Astrocyte of the cerebellum (primary cell): ENCODE results near the gene NPHP4.

Experiments
- DNase-seq: peaks from one replicate; pipeline ENCODE4 v3.0.0-alpha.2; 2011; ENCODE audit warnings: low read depth
- H3K4me3 ChIP-seq: 2 replicates; pipeline ENCODE4 v1.5.1; 2011; ENCODE audit warnings: mild to moderate bottlenecking, low read depth, low read length, moderate library complexity
- in situ Hi-C: cut with HindIII; loops from 2 replicates; pipeline ENCODE4 v1.10.0; 2017; ENCODE audit warnings: low sequenced_read_pairs
- TF ChIP-seq, protein P1 (sequence below): IDR thresholded peaks from 2 replicates; pipeline ENCODE4 v1.5.1; 2012; ENCODE audit warnings: low read length, low read depth, moderate library complexity, mild to moderate bottlenecking; ENCODE audit errors: missing control alignments

Gene NPHP4

DNA sequence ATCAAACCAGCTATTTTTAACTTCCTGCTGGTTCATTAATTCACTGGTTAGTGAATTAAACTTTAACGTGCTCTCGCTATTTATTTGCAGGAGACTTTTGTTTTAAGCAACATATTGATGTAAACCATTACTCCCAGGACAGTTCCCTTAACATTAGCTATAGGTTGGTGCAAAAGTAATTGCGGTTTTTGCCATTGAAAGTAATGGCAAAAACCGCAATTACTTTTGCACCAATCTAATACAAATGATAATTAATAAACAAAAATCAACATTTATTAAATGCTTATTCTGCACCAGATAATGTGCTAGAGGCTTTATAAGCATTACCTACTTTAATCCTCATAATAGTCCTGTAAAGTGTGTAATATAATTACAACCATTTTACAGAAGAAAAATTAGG, 176.5 kb downstream of the NPHP4 start:
- in situ Hi-C loops: no loop called here
- no peak overlapping the region for H3K4me3 ChIP-seq
- DNase-seq: no peak
- TF ChIP-seq, protein P1, sequence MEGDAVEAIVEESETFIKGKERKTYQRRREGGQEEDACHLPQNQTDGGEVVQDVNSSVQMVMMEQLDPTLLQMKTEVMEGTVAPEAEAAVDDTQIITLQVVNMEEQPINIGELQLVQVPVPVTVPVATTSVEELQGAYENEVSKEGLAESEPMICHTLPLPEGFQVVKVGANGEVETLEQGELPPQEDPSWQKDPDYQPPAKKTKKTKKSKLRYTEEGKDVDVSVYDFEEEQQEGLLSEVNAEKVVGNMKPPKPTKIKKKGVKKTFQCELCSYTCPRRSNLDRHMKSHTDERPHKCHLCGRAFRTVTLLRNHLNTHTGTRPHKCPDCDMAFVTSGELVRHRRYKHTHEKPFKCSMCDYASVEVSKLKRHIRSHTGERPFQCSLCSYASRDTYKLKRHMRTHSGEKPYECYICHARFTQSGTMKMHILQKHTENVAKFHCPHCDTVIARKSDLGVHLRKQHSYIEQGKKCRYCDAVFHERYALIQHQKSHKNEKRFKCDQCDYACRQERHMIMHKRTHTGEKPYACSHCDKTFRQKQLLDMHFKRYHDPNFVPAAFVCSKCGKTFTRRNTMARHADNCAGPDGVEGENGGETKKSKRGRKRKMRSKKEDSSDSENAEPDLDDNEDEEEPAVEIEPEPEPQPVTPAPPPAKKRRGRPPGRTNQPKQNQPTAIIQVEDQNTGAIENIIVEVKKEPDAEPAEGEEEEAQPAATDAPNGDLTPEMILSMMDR: no peak

DNA sequence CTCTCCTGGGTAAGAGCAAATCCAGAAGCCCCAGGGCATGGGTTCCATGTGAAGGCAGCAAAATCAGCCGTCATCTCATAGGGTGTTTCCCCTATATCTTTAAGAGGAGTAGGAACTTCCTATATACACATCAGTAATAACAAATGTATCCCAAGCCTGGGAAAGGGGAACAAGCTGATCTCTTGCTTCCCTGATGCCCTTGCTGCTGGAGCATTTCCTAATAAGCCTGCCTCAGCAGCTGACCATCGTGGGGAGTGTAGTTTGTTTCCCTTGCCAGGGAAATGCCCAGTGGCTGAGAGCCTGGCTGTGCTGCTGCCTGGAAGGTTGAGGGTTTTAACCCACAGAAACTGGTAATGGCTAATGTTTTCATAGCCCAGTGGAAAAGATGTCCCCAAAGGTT, 177.0 kb downstream of the NPHP4 start:
- TF ChIP-seq, protein P1: no peak
- no peak for DNase-seq
- in situ Hi-C loops: no loop called here
- no peak overlapping the region for H3K4me3 ChIP-seq

DNA sequence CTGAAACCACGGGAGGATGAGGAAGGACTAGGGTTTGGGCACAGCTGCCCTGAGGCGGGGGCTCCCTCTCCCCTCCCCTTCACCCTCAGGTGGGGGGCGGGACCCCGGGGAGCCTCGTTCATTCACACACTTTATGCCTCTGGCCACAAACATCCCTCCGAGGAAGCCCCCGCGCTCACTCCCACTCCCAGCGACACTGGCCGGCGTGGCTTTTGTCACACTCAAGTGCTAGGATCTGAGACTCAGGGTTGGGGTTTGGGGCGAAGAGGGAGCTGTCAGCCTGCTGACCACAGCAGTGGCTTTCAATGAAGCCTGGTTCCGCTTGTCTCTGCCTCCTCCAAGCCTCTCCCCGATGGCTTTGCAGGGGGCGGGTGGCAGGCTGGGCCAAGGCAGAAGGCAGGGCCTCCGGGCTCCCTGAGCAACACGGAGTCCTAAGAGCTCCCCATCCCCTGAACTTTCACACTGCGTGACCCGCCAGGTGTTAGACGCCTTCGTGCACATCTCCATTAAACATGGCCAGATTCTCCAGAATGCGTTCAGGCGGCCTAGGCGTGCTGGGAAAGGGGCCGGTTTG, 178.1 kb downstream of the NPHP4 start:
- in situ Hi-C loops: no loop called here
- DNase-seq: no peak
- TF ChIP-seq, protein P1: no peak
- no peak overlapping the region for H3K4me3 ChIP-seq

DNA sequence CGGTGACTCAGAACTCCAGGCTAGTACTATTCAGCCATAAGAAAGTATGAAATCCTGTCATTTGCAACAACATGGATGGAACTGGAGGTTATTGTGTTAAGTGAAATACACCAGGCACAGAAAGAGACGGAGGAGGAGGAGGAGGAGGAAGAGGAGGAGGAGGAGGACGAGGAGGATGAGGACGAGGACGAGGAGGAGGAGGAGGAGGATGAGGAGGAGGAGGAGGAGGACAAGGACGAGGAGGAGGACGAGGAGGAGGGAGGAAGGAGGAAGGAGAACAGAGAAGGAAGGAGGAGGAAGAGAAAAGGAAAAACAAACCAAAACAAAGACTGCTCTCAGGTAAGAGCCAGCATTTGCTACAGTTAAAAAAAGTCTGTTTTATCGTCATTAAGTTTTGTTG, 178.7 kb downstream of the NPHP4 start:
- in situ Hi-C loops: no loop called here
- no peak overlapping the region for H3K4me3 ChIP-seq
- TF ChIP-seq, protein P1: no peak
- DNase-seq: no peak
